Skeletal muscle satellite cell (primary cell): ENCODE results near the gene DUOX1.

Source experiments
- H3K27me3 ChIP-seq: 2 replicates; pipeline ENCODE4 v1.7.0; 2013; ENCODE audit warnings: low read length; ENCODE audit not compliant: control insufficient read depth, insufficient read depth
- H3K36me3 ChIP-seq: 2 replicates; pipeline ENCODE4 v1.7.0; 2013; ENCODE audit warnings: mild to moderate bottlenecking, control low read depth, low read length; ENCODE audit not compliant: insufficient read depth
- H3K4me1 ChIP-seq: 2 replicates; pipeline ENCODE4 v1.7.0; 2013; ENCODE audit warnings: low read length; ENCODE audit not compliant: control insufficient read depth, insufficient read depth
- H3K4me2 ChIP-seq: 2 replicates; pipeline ENCODE4 v1.7.0; 2013; ENCODE audit warnings: mild to moderate bottlenecking, low read length
- H3K4me3 ChIP-seq: 2 replicates; pipeline ENCODE4 v1.7.0; 2013; ENCODE audit warnings: low read length
- H3K9ac ChIP-seq: 2 replicates; pipeline ENCODE4 v1.7.0; 2013; ENCODE audit warnings: mild to moderate bottlenecking, low read depth, low read length, moderate library complexity
- H3K9me3 ChIP-seq: replicated peaks from 2 replicates; pipeline ENCODE4 v1.7.0; 2013; ENCODE audit warnings: mild to moderate bottlenecking, control low read depth, low read length

Gene DUOX1

GRCh38 chr15:45212493-45212892 lies 82.7 kb downstream of the DUOX1 start:
- Histone ChIP-seq H3K27me3 (peaks cover 19% of the 10 kb centered on the region), H3K36me3 (no peaks in the 10 kb centered on the region), H3K9ac (no peak overlapping the region), H3K4me2 (no peak overlapping the region), H3K4me3 (no peak overlapping the region), H3K9me3 (no peaks in the 10 kb centered on the region), H3K4me1 (no peaks in the 10 kb centered on the region)
